GM19463 (cell line): ENCODE results near the gene CMYA5.

Source experiments
- ATAC-seq: cut with Tn5 transposase; IDR thresholded peaks from one replicate; pipeline ENCODE4 v1.9.1; 2021; ENCODE audit warnings: mild to moderate bottlenecking, moderate library complexity; ENCODE audit not compliant: unreplicated experiment

CMYA5 gene

GRCh38 chr5:79793304-79793703 is 103.7 kb downstream of the CMYA5 start:
- no peak for ATAC-seq

- no peak for ATAC-seq
Measured at GRCh38 chr5:79793722-79794121, 104.1 kb downstream of the CMYA5 start.

GRCh38 chr5:79794347-79794746 is 104.7 kb downstream of the CMYA5 start:
- no peak for ATAC-seq

GRCh38 chr5:79795764-79796398 is 106.2 kb downstream of the CMYA5 start:
- no peak for ATAC-seq

- no peak for ATAC-seq
Measured at GRCh38 chr5:79798893-79799590, 109.4 kb downstream of the CMYA5 start.

- no peak for ATAC-seq
Measured at GRCh38 chr5:79800979-79801827, 111.6 kb downstream of the CMYA5 start.

- ATAC-seq: no peak
Measured at GRCh38 chr5:79802406-79802805, 112.8 kb downstream of the CMYA5 start.

- ATAC-seq: no peak
Measured at GRCh38 chr5:79803007-79803406, 113.4 kb downstream of the CMYA5 start.

- no peak for ATAC-seq
Measured at GRCh38 chr5:79806741-79807140, 117.1 kb downstream of the CMYA5 start.

GRCh38 chr5:79809743-79810142 is 120.1 kb downstream of the CMYA5 start:
- ATAC-seq: no peak

GRCh38 chr5:79811081-79811480 is 121.4 kb downstream of the CMYA5 start:
- no peak for ATAC-seq

- ATAC-seq: no peak
Measured at GRCh38 chr5:79811904-79812303, 122.3 kb downstream of the CMYA5 start.

GRCh38 chr5:79814699-79815098 is 125.1 kb downstream of the CMYA5 start:
- no peak for ATAC-seq

GRCh38 chr5:79816014-79816413 is 126.4 kb downstream of the CMYA5 start:
- no peak for ATAC-seq

GRCh38 chr5:79820648-79821047 is 131.0 kb downstream of the CMYA5 start:
- no peak for ATAC-seq

- no peak for ATAC-seq
Measured at GRCh38 chr5:79824444-79824843, 134.8 kb downstream of the CMYA5 start.

GRCh38 chr5:79825802-79826201 is 136.2 kb downstream of the CMYA5 start:
- no peak for ATAC-seq

GRCh38 chr5:79827159-79827629 is 137.6 kb downstream of the CMYA5 start:
- ATAC-seq: no peak

- ATAC-seq: no peak
Measured at GRCh38 chr5:79829260-79829659, 139.6 kb downstream of the CMYA5 start.

GRCh38 chr5:79831381-79832309 is 142.0 kb downstream of the CMYA5 start:
- ATAC-seq: no peak

GRCh38 chr5:79832911-79833310 is 143.3 kb downstream of the CMYA5 start:
- no peak for ATAC-seq
